Loucy (cell line): ENCODE measurements around the gene PARM1.

ENCODE experiments used
- CTCF ChIP-seq: fragments of 200-600 bp; sonication (generic); conservative IDR thresholded peaks from 2 replicates; pipeline ENCODE4 v1.5.1; 2014; ENCODE audit warnings: mild to moderate bottlenecking, antibody characterized with exemption, low read length
- EZH2phosphoT487 ChIP-seq: fragments of 200-600 bp; IDR thresholded peaks from 2 replicates; pipeline ENCODE4 v1.6.1; 2018; ENCODE audit warnings: antibody characterized with exemption, mild to moderate bottlenecking, moderate library complexity, borderline replicate concordance

GRCh38 chr4:74983253-74983635 is 50.3 kb downstream of the PARM1 start:
- TF ChIP-seq CTCF, result no peak
- no peak for TF ChIP-seq EZH2phosphoT487
